ENCODE results near the gene DESI1. TPM values are rescaled to one million over a fixed set of nuclear protein-coding genes. Genes with fewer than 3 reads are reported as not detected.

DESI1 gene
- total RNA-seq, 1 experiment from 2014 or later: 59.6 TPM

DNA sequence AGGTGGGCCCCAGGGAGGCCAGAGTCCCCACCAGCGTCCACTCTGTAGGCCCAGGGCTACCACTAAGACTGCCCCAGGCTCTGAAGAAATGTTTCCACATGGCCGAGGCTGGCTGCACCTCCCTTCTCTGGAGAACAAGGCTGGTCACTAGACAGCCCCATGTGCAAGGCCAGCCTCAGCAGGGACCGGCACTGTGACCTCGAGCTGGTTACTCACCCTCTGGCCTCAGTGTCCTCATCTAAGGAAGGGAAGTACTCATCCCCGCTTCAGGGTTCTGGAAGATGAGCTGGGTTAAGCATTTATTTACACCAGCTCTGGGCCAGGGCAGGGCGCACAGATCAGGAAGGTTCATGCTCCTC is 40.9 kb downstream of the DESI1 start:
- H3K27me3 Mint-ChIP-seq (ENCODE audit: insufficient read depth, unreplicated experiment): no peaks in the 10 kb centered on the region
- no TSS peak for BruUV-seq (replicated peaks)
- H3K4me3 Mint-ChIP-seq (ENCODE audit: unreplicated experiment): no peak overlapping the region
- no peak for DNase-seq (ENCODE audit: unreplicated experiment)
- peaks cover 39% of the 10 kb centered on the region for H3K36me3 Mint-ChIP-seq (ENCODE audit: insufficient read depth, unreplicated experiment)
- H3K9me3 Mint-ChIP-seq (ENCODE audit: unreplicated experiment): no peaks in the 10 kb centered on the region
- CTCF ChIA-PET: interaction anchor here (0.6 kb wide), 2 partner anchors 12 to 42 kb away, joined by 3 to 5 read pairs; no protein-coding TSS in a partner anchor
- TF ChIP-seq, protein P1, sequence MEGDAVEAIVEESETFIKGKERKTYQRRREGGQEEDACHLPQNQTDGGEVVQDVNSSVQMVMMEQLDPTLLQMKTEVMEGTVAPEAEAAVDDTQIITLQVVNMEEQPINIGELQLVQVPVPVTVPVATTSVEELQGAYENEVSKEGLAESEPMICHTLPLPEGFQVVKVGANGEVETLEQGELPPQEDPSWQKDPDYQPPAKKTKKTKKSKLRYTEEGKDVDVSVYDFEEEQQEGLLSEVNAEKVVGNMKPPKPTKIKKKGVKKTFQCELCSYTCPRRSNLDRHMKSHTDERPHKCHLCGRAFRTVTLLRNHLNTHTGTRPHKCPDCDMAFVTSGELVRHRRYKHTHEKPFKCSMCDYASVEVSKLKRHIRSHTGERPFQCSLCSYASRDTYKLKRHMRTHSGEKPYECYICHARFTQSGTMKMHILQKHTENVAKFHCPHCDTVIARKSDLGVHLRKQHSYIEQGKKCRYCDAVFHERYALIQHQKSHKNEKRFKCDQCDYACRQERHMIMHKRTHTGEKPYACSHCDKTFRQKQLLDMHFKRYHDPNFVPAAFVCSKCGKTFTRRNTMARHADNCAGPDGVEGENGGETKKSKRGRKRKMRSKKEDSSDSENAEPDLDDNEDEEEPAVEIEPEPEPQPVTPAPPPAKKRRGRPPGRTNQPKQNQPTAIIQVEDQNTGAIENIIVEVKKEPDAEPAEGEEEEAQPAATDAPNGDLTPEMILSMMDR (IDR thresholded peaks at IDR 0.05; ENCODE audit: unreplicated experiment): no peak
- intact Hi-C loops (cut with micrococcal nuclease): no loop called here
- H3K4me1 Mint-ChIP-seq (ENCODE audit: insufficient read depth, unreplicated experiment): no peaks in the 10 kb centered on the region
- no peak overlapping the region for H3K27ac Mint-ChIP-seq (ENCODE audit: low read depth, unreplicated experiment)
- POLR2A ChIA-PET: interaction anchor here (2.5 kb wide), 1 partner anchor 10 kb away, joined by 10 read pairs; the partner anchor contains the start of gene PMM1

DNA sequence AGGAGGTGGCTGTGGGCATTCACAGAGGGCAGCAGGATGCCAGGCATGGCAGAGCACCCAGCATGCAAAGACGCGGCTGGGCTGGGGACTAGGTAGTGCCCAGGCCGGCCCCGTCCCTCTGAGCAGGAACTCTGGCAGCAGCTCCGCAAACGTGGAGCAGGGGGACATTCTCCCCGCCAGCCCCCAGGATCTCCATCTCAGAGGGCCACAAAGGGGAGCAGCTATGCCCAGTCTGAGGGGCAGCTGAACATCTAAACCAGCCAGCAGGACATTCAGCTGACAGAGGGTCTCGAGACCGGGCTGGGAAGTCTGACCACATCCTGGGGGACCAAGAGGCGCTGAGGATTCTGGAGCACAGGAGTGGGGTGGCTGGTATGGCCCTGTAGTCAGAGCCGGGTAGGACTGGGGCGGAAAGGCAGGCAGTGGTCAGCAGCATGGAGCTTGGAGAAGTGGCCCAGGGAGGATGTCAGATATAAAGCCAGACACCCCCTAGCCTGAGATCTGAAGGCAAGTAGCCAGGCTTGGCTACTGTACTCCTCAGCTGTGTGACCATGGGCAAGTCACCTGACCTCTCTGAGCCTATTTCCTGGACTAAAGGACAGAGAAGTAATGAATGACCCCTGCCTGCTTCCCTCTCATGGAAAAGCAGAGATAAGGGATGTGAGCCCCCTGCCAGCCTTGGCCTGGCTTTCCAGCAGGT is 41.4 kb downstream of the DESI1 start:
- Mint-ChIP-seq H3K36me3 (ENCODE audit: insufficient read depth, unreplicated experiment) (peaks cover 34% of the 10 kb centered on the region), H3K4me1 (ENCODE audit: insufficient read depth, unreplicated experiment) (no peaks in the 10 kb centered on the region), H3K9me3 (ENCODE audit: unreplicated experiment) (no peaks in the 10 kb centered on the region), H3K27ac (ENCODE audit: low read depth, unreplicated experiment) (no peak overlapping the region), H3K4me3 (ENCODE audit: unreplicated experiment) (no peak overlapping the region), H3K27me3 (ENCODE audit: insufficient read depth, unreplicated experiment) (no peaks in the 10 kb centered on the region)
- intact Hi-C loops (cut with micrococcal nuclease): no loop called here
- DNase-seq (ENCODE audit: unreplicated experiment): no peak
- TF ChIP-seq, protein P1 (IDR thresholded peaks at IDR 0.05; ENCODE audit: unreplicated experiment): no peak
- ChIA-PET CTCF (interaction anchor here (0.6 kb wide), 1 partner anchor 11 kb away, joined by 5 read pairs; no protein-coding TSS in a partner anchor), POLR2A (interaction anchor here (2.5 kb wide), 1 partner anchor 10 kb away, joined by 10 read pairs; the partner anchor contains the start of gene PMM1)
- no TSS peak for BruUV-seq (replicated peaks)

DNA sequence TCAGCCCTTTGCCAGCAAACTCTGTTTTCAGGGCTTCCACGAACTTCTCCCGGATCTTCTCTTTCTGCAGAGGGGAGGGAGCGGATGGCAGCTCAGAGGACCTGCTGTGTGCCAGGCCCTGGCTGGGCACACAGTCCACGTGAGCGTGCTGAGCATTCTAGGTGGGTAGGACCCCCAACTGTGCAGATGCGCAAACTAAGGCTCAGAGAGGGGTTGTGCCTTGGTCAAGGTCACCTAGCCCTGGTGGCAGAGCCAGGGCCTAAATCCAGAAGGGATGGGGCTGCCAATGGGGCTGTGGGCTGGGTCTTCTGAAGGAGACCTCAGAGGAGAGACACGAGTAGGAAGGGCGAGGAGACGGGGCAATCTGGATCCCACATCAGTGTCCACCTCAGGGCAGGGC is 42.0 kb downstream of the DESI1 start:
- DNase-seq (ENCODE audit: unreplicated experiment): no peak
- Mint-ChIP-seq H3K27me3 (ENCODE audit: insufficient read depth, unreplicated experiment) (no peaks in the 10 kb centered on the region), H3K36me3 (ENCODE audit: insufficient read depth, unreplicated experiment) (peaks cover 30% of the 10 kb centered on the region), H3K4me1 (ENCODE audit: insufficient read depth, unreplicated experiment) (no peaks in the 10 kb centered on the region), H3K27ac (ENCODE audit: low read depth, unreplicated experiment) (no peak overlapping the region), H3K4me3 (ENCODE audit: unreplicated experiment) (no peak overlapping the region), H3K9me3 (ENCODE audit: unreplicated experiment) (no peaks in the 10 kb centered on the region)
- TF ChIP-seq, protein P1 (IDR thresholded peaks at IDR 0.05; ENCODE audit: unreplicated experiment): no peak
- intact Hi-C loops (cut with micrococcal nuclease): no loop called here
- no TSS peak for BruUV-seq (replicated peaks)
- CTCF ChIA-PET: no interaction called here
- POLR2A ChIA-PET: interaction anchor here (2.5 kb wide), 1 partner anchor 11 kb away, joined by 10 read pairs; the partner anchor contains the start of gene PMM1

DNA sequence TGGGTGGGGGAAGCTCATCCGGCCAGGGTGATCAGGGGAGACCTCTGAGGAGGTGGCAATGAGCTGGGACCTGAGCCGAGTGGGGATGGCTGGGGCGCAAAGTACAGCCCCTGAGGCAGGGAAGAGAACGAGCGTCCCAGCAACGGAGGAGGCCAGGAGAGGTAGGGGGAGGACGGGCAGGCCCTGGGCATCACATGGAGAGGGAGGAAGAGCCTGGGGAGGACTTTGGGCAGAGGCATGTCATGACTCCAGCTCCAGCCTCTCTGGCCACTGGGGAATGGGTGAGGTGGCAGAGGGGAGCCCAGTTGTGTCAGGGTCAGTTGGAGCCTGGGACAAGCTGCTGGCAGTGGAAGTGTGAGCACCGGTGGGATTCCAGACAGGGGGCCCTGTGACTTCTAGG is 42.7 kb downstream of the DESI1 start:
- no peak for DNase-seq (ENCODE audit: unreplicated experiment)
- Mint-ChIP-seq H3K9me3 (ENCODE audit: unreplicated experiment) (no peaks in the 10 kb centered on the region), H3K4me1 (ENCODE audit: insufficient read depth, unreplicated experiment) (no peaks in the 10 kb centered on the region), H3K27me3 (ENCODE audit: insufficient read depth, unreplicated experiment) (no peaks in the 10 kb centered on the region), H3K4me3 (ENCODE audit: unreplicated experiment) (no peak overlapping the region), H3K36me3 (ENCODE audit: insufficient read depth, unreplicated experiment) (peaks cover 30% of the 10 kb centered on the region), H3K27ac (ENCODE audit: low read depth, unreplicated experiment) (no peak overlapping the region)
- intact Hi-C loops (cut with micrococcal nuclease): no loop called here
- TF ChIP-seq, protein P1 (IDR thresholded peaks at IDR 0.05; ENCODE audit: unreplicated experiment): no peak
- CTCF ChIA-PET: interaction anchor here (0.5 to 1.1 kb wide), 3 partner anchors 8 to 20 kb away, joined by 3 to 4 read pairs (median 4); no protein-coding TSS in a partner anchor
- no TSS peak for BruUV-seq (replicated peaks)
- POLR2A ChIA-PET: interaction anchor here (1.1 kb wide), 1 partner anchor 11 kb away, joined by 4 read pairs; the partner anchor contains the start of gene PMM1
